Fibroblast of lung (primary cell): ENCODE measurements around the gene ST6GAL2. TPM values are rescaled to one million over a fixed set of nuclear protein-coding genes. Genes with fewer than 3 reads are reported as not detected.

Experiments
- DNase-seq, 2 donors: peaks; one replicate each; pipeline versions ENCODE4 v3.0.0 to v3.0.0-alpha.2; 2010; ENCODE audit warnings: low read depth in 2 of 2
- H2AFZ ChIP-seq: 2 replicates; pipeline ENCODE4 v1.5.1; 2012; ENCODE audit warnings: low read length, control low read depth, inconsistent platforms
- H3K27ac ChIP-seq: 2 replicates; pipeline ENCODE4 v1.5.1; 2011; ENCODE audit warnings: low read length, control low read depth; ENCODE audit not compliant: insufficient read depth
- H3K27me3 ChIP-seq: 2 replicates; pipeline ENCODE4 v1.5.1; 2011; ENCODE audit warnings: mild to moderate bottlenecking, low read length; ENCODE audit not compliant: control insufficient read depth, insufficient read depth
- H3K36me3 ChIP-seq: 2 replicates; pipeline ENCODE4 v1.5.1; 2011; ENCODE audit warnings: low read length; ENCODE audit not compliant: control insufficient read depth, insufficient read depth
- H3K4me1 ChIP-seq: 2 replicates; pipeline ENCODE4 v1.5.1; 2011; ENCODE audit warnings: low read length; ENCODE audit not compliant: control insufficient read depth, insufficient read depth; ENCODE audit errors: extremely low read depth
- H3K4me2 ChIP-seq: 2 replicates; pipeline ENCODE4 v1.5.1; 2011; ENCODE audit warnings: low read length, control low read depth; ENCODE audit not compliant: insufficient read depth; ENCODE audit errors: extremely low read depth
- H3K4me3 ChIP-seq, 4 experiments: fragments of 200-600 bp in 1 of 4; sonication (generic) in 1 of 4; replicated peaks in 1 of 4; 2 replicates each; pipeline ENCODE4 v1.5.1; 2011 to 2016; ENCODE audit warnings: low read length in 4 of 4, low read depth in 3 of 4, mild to moderate bottlenecking in 3 of 4, control low read depth in 2 of 4, inconsistent platforms in 1 of 4, mixed read lengths in 1 of 4; ENCODE audit not compliant: insufficient read depth in 1 of 4; ENCODE audit errors: control extremely low read depth in 1 of 4
- H3K79me2 ChIP-seq: 2 replicates; pipeline ENCODE4 v1.5.1; 2012; ENCODE audit warnings: mild to moderate bottlenecking, low read length, inconsistent platforms; ENCODE audit not compliant: control insufficient read depth, insufficient read depth
- H3K9ac ChIP-seq: 2 replicates; pipeline ENCODE4 v1.5.1; 2011; ENCODE audit warnings: mild to moderate bottlenecking, low read length, control low read depth; ENCODE audit not compliant: insufficient read depth
- H3K9me3 ChIP-seq: 2 replicates; pipeline ENCODE4 v1.5.1; 2012; ENCODE audit warnings: low read depth, low read length; ENCODE audit not compliant: control insufficient read depth, insufficient read depth
- H4K20me1 ChIP-seq: 2 replicates; pipeline ENCODE4 v1.5.1; 2011; ENCODE audit warnings: low read length; ENCODE audit not compliant: control insufficient read depth, insufficient read depth; ENCODE audit errors: extremely low read depth
- EZH2 ChIP-seq: IDR thresholded peaks from 2 replicates; pipeline ENCODE4 v1.5.1; 2012; ENCODE audit warnings: low read length, control low read depth, mild to moderate bottlenecking; ENCODE audit errors: missing control alignments
- polyA plus RNA-seq, 2 donors: library from polyadenylated mRNA; depleted of rRNA in 1 of 2; stranded (reverse) in 1 of 2; unstranded in 1 of 2; fragments of >200 nt; gene quantifications; 2 replicates each; pipeline ENCODE4 v1.2.1, GENCODE V29; 2011 to 2012; ENCODE audit warnings: missing spikeins in 1 of 2
- total RNA-seq: library from RNA; depleted of rRNA; stranded (reverse); fragments of >200 nt; gene quantifications from 2 replicates; pipeline ENCODE4 v1.2.1, GENCODE V29; 2014
- TF ChIP-seq, protein P1 (sequence below), 2 donors: IDR thresholded peaks in 1 of 2; conservative IDR thresholded peaks in 1 of 2; 1 replicate in 1 of 2; 2 replicates in 1 of 2; pipeline ENCODE4 v1.5.1; 2011 to 2012; ENCODE audit warnings: low read length in 2 of 2, control low read depth in 1 of 2, inconsistent platforms in 1 of 2, low read depth in 1 of 2, mild to moderate bottlenecking in 1 of 2

ST6GAL2 gene
- total and polyA plus RNA-seq, 2 donors (not counting 1 experiment from before 2014, with no cell fraction given): not detected

DNA sequence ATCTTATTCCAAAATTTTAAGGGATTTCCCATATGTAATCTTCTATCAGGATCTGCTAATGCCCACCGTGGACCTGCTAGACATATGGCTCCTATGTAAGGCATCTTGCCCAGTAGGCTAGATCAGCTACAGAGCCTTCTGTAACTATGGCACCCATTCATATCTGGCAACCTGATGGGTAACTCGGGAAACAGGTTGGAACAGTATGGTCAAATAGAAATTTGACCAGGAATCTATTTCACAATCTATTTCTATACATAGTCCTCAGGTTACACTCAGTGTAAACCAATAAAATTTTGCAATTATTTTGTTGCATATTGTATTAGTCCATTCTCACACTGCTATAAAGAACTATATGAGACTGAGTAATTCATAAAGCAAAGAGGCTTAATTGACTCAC lies 93.3 kb downstream of the ST6GAL2 start:
- H3K4me1 ChIP-seq: no peaks in the 10 kb centered on the region
- TF ChIP-seq, protein P1, sequence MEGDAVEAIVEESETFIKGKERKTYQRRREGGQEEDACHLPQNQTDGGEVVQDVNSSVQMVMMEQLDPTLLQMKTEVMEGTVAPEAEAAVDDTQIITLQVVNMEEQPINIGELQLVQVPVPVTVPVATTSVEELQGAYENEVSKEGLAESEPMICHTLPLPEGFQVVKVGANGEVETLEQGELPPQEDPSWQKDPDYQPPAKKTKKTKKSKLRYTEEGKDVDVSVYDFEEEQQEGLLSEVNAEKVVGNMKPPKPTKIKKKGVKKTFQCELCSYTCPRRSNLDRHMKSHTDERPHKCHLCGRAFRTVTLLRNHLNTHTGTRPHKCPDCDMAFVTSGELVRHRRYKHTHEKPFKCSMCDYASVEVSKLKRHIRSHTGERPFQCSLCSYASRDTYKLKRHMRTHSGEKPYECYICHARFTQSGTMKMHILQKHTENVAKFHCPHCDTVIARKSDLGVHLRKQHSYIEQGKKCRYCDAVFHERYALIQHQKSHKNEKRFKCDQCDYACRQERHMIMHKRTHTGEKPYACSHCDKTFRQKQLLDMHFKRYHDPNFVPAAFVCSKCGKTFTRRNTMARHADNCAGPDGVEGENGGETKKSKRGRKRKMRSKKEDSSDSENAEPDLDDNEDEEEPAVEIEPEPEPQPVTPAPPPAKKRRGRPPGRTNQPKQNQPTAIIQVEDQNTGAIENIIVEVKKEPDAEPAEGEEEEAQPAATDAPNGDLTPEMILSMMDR (conservative IDR thresholded peaks at IDR 0.05 in 1 of 2, IDR thresholded peaks at IDR 0.05 in 1 of 2; ENCODE audit: low read depth in 1 of 2, low read length in 2 of 2): no peak
- no peak for TF ChIP-seq EZH2

DNA sequence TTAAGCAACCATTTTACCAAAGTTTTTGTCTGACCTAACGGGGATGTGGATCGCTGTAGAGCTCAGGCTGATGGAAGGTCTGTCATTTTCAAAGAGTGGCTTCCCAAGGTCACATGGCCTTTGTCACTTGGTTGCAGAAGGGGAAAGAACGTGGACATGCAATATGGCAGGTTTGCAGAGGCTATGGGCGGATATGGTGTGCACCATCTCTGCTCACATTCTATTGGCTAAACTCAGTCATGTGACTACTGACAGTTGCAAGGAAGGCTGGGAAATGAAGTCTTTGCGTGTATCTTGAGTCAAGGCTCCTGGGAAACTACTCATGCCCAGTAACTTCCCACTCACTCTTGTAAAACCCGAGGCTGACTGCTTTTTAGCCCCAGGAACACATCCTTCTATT lies 96.8 kb downstream of the ST6GAL2 start:
- Histone ChIP-seq H3K27me3 (no peaks in the 10 kb centered on the region), H3K4me1 (no peaks in the 10 kb centered on the region), H4K20me1 (no peaks in the 10 kb centered on the region), H3K4me2 (no peak overlapping the region), H3K4me3 (no peak overlapping the region), H3K27ac (no peak overlapping the region), H2AFZ (no peak overlapping the region), H3K36me3 (no peaks in the 10 kb centered on the region), H3K9ac (no peak overlapping the region), H3K79me2 (no peaks in the 10 kb centered on the region), H3K9me3 (no peaks in the 10 kb centered on the region)
- no peak for DNase-seq
- TF ChIP-seq, protein P1 (conservative IDR thresholded peaks at IDR 0.05 in 1 of 2, IDR thresholded peaks at IDR 0.05 in 1 of 2; ENCODE audit: low read depth in 1 of 2, low read length in 2 of 2): no peak
- TF ChIP-seq EZH2: no peak

More for the DNA sequence above, 93.3 kb downstream of the ST6GAL2 start:
- Histone ChIP-seq H3K36me3 (no peaks in the 10 kb centered on the region), H3K27me3 (no peaks in the 10 kb centered on the region), H3K4me2 (no peak overlapping the region), H2AFZ (no peak overlapping the region), H3K4me3 (no peak overlapping the region), H4K20me1 (no peaks in the 10 kb centered on the region), H3K9me3 (no peaks in the 10 kb centered on the region), H3K79me2 (no peaks in the 10 kb centered on the region), H3K9ac (no peak overlapping the region), H3K27ac (no peak overlapping the region)
- no peak for DNase-seq

DNA sequence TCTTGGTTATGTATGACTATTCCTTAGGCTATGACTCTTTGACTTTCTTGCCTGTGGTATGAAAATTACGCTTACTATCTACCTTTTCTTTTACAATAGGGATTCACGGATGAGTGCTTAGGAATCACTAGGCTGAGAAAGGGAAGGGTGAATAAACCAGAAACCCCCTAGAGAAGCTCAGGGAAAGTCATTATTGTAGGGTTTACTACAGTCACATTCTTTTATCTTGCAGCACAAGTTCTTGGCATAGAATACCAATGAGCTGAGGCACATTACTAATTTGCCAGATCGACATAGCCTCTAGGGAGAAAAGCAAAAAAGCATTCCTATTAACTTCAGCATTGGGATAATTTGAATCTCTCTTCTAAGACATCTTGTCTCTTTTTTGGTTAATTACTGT lies 103.3 kb downstream of the ST6GAL2 start:
- no peak overlapping the region for H3K4me3 ChIP-seq
- H2AFZ ChIP-seq: no peak overlapping the region
- no peaks in the 10 kb centered on the region for H3K4me1 ChIP-seq
- H3K36me3 ChIP-seq: no peaks in the 10 kb centered on the region
- no peak overlapping the region for H3K4me2 ChIP-seq
- DNase-seq: no peak
- H3K27ac ChIP-seq: no peak overlapping the region
- no peaks in the 10 kb centered on the region for H3K79me2 ChIP-seq
- H4K20me1 ChIP-seq: no peaks in the 10 kb centered on the region
- H3K27me3 ChIP-seq: no peaks in the 10 kb centered on the region
- H3K9me3 ChIP-seq: no peaks in the 10 kb centered on the region
- TF ChIP-seq, protein P1 (conservative IDR thresholded peaks at IDR 0.05 in 1 of 2, IDR thresholded peaks at IDR 0.05 in 1 of 2; ENCODE audit: low read depth in 1 of 2, low read length in 2 of 2): no peak
- no peak for TF ChIP-seq EZH2
- H3K9ac ChIP-seq: no peak overlapping the region
